Upper lobe of right lung (tissue), 1 donor: Measurements from ENCODE around the gene ETFB. TPM values are rescaled to one million over a fixed set of nuclear protein-coding genes. Genes with fewer than 3 reads are reported as not detected.

Experiments
- ATAC-seq: fragments of 200-7000 bp; cut with Tn5 transposase; one replicate; pipeline ENCODE4 v1.9.1; 2020; ENCODE audit warnings: mild to moderate bottlenecking, moderate library complexity
- DNase-seq: peaks from one replicate; pipeline ENCODE4 v3.0.0-alpha.2; 2020
- H3K27ac ChIP-seq: fragments of 200-600 bp; one replicate; pipeline ENCODE4 v1.8.0; 2022
- H3K27me3 ChIP-seq: fragments of 200-600 bp; one replicate; pipeline ENCODE4 v1.8.0; 2022; ENCODE audit warnings: mild to moderate bottlenecking
- H3K36me3 ChIP-seq: fragments of 200-600 bp; one replicate; pipeline ENCODE4 v1.8.0; 2022
- H3K4me1 ChIP-seq: fragments of 200-600 bp; one replicate; pipeline ENCODE4 v1.8.0; 2022
- H3K4me3 ChIP-seq: fragments of 200-600 bp; one replicate; pipeline ENCODE4 v1.8.0; 2022; ENCODE audit warnings: mild to moderate bottlenecking
- H3K9me3 ChIP-seq: fragments of 200-600 bp; one replicate; pipeline ENCODE4 v1.8.0; 2022
- intact Hi-C: fragments of 100-400 bp; cut with DNase I; formaldehyde crosslinking; loops from one replicate; pipeline ENCODE4 v1.11.0; 2022
- total RNA-seq: library from RNA; stranded (reverse); fragmentation: NEBNext Ultra II Directional; extraction: Animal tissue kit (Norgen Biotek cat#: 25700); gene quantifications from one replicate; pipeline ENCODE4 v1.2.1, GENCODE V29; 2021
- TF ChIP-seq, protein P1 (sequence below): fragments of 200-600 bp; IDR thresholded peaks from one replicate; pipeline ENCODE4 v1.8.0; 2022; ENCODE audit warnings: antibody characterized with exemption
- donor health status: DM: no; HTN: yes; CAD: no; lungs with severe emphysema.

The ETFB gene
- total RNA-seq, 1 donor from 2014 or later: 54.5 TPM

DNA sequence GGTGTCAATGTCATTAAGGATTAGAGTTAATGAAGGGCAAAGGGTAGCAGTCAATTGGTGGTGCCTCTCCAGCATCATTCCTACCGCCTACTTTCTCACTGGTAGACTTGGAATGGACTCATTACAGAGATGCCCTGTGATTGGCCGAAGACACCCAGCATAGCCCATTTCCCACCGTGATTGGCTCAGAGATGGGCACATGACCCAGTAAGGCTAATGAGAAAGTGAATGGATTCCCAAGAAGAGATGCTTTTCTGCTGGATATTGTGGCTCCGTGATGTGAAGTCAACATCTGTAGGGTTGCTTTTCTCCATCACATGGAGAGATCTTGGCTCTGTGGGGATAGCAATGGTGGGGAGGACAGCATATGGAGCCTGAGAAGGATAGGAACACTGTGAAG, 35.8 kb downstream of the ETFB start:
- H3K9me3 ChIP-seq: no peaks in the 10 kb centered on the region
- intact Hi-C loops: no loop called here
- H3K4me3 ChIP-seq: no peak overlapping the region
- DNase-seq (no peak), ATAC-seq (no peak)
- TF ChIP-seq, protein P1, sequence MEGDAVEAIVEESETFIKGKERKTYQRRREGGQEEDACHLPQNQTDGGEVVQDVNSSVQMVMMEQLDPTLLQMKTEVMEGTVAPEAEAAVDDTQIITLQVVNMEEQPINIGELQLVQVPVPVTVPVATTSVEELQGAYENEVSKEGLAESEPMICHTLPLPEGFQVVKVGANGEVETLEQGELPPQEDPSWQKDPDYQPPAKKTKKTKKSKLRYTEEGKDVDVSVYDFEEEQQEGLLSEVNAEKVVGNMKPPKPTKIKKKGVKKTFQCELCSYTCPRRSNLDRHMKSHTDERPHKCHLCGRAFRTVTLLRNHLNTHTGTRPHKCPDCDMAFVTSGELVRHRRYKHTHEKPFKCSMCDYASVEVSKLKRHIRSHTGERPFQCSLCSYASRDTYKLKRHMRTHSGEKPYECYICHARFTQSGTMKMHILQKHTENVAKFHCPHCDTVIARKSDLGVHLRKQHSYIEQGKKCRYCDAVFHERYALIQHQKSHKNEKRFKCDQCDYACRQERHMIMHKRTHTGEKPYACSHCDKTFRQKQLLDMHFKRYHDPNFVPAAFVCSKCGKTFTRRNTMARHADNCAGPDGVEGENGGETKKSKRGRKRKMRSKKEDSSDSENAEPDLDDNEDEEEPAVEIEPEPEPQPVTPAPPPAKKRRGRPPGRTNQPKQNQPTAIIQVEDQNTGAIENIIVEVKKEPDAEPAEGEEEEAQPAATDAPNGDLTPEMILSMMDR: no peak
- H3K27me3 ChIP-seq: peaks cover 44% of the 10 kb centered on the region
- no peak overlapping the region for H3K27ac ChIP-seq
- H3K36me3 ChIP-seq: no peaks in the 10 kb centered on the region
- H3K4me1 ChIP-seq: peaks cover 6% of the 10 kb centered on the region

DNA sequence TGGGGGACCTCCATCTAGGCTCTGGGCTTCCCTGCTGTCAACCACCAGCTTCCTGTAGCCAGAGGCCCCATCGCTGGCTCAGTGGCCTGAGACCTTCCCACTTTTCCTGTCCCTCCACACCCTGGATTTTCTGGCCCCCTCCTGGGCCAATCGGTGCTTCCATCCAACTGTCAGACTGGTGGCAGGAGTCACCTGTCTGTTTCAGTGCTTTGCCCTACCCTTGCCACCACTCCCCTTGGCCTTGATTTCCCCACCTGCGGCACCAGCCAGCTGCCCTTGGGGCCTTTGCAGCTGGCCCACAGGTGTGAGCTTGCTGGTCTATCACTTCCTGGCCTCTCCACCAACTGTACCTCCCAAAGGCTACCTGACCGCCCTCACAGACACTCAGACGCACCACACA, 36.8 kb downstream of the ETFB start:
- DNase-seq (no peak), ATAC-seq (no peak)
- TF ChIP-seq, protein P1: no peak
- no peaks in the 10 kb centered on the region for H3K9me3 ChIP-seq
- no peak overlapping the region for H3K27ac ChIP-seq
- H3K4me1 ChIP-seq: peaks cover 6% of the 10 kb centered on the region
- H3K4me3 ChIP-seq: no peak overlapping the region
- intact Hi-C loops: no loop called here
- no peaks in the 10 kb centered on the region for H3K36me3 ChIP-seq
- peaks cover 44% of the 10 kb centered on the region for H3K27me3 ChIP-seq

DNA sequence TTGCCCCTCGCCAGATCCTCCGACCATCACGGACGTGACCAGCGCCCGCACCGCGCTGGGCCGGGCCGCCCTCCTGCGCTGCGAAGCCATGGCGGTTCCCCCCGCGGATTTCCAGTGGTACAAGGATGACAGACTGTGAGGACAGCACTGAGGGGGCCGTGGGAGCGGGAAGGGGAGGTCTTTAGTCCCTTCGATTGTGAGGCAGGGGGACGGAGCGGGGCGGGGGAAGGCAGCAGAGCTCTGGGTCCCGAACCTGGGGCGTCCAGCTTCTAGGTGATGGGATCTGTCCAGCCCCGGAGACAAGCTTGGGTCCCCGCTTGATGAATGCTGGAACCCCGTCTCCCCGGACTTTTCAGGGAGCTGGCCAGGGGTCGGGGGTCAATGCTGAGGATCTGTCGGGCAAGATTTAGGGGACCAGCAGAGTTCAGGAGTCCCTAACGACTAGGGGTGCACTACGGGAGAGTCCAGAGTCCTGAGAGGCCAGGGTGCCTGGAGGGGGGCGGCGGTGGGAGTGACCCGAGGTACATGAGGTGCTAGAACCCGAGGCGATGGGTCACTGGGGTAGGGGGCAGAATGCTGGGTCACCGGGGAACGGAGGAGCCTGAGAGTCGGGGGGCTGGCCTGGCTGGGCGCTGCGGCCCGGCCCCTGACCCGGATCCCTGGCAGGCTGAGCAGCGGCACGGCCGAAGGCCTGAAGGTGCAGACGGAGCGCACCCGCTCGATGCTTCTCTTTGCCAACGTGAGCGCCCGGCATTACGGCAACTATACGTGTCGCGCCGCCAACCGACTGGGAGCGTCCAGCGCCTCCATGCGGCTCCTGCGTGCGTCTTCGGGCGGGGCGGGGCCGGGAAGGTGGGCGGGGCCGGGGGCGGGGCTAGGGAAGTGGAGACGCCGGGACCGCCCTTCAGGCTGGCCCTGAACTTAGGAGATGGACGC, 38.9 kb downstream of the ETFB start:
- Histone ChIP-seq H3K27ac (no peak overlapping the region), H3K36me3 (no peaks in the 10 kb centered on the region), H3K9me3 (no peaks in the 10 kb centered on the region), H3K27me3 (peaks cover 48% of the 10 kb centered on the region), H3K4me3 (no peak overlapping the region), H3K4me1 (peaks cover 6% of the 10 kb centered on the region)
- TF ChIP-seq, protein P1: peak; percentile 14
- intact Hi-C loops: no loop called here
- DNase-seq (peak; percentile 75), ATAC-seq (peak; percentile 80)

DNA sequence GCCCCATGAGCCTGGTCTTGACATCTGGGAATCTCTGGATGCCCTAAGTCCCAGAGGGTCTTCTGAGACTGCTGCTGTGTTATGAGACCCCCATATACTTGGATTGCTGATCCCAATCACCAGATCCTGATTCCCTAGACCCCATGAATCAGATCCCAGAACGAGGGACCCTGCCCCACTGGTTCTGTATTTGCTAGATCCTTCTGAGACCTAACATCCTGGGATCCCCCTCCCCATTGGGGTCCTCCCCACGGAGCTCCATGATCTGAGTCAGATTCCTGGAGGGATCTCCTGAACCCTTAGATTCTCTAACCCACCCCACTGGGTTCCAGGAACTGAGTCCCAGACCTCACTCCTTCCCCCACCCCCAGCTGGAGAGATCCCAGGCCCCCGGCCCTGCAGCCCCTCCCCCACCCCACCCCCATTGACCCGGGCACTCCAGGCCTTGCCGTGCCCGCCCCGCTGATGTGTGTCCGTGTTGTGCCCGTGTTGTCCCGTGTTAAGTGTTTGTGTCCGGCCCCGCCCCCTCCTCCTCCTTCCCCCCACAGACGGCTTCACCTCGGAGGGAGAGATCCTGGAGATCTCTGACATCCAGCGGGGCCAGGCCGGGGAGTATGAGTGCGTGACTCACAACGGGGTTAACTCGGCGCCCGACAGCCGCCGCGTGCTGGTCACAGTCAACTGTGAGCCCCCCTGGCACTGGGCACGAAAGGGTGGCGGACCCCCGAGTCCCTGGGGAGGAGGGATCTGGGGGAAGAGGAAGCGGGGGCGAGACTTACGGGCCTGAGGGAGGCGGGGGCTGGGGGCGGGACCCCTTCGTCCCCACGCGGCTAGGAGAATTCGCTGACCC, 39.7 kb downstream of the ETFB start:
- peaks cover 6% of the 10 kb centered on the region for H3K4me1 ChIP-seq
- no peak for ATAC-seq
- no peak overlapping the region for H3K4me3 ChIP-seq
- intact Hi-C loops: no loop called here
- peaks cover 52% of the 10 kb centered on the region for H3K27me3 ChIP-seq
- DNase-seq: peak; percentile 61
- H3K9me3 ChIP-seq: no peaks in the 10 kb centered on the region
- TF ChIP-seq, protein P1: no peak
- H3K36me3 ChIP-seq: no peaks in the 10 kb centered on the region
- no peak overlapping the region for H3K27ac ChIP-seq

DNA sequence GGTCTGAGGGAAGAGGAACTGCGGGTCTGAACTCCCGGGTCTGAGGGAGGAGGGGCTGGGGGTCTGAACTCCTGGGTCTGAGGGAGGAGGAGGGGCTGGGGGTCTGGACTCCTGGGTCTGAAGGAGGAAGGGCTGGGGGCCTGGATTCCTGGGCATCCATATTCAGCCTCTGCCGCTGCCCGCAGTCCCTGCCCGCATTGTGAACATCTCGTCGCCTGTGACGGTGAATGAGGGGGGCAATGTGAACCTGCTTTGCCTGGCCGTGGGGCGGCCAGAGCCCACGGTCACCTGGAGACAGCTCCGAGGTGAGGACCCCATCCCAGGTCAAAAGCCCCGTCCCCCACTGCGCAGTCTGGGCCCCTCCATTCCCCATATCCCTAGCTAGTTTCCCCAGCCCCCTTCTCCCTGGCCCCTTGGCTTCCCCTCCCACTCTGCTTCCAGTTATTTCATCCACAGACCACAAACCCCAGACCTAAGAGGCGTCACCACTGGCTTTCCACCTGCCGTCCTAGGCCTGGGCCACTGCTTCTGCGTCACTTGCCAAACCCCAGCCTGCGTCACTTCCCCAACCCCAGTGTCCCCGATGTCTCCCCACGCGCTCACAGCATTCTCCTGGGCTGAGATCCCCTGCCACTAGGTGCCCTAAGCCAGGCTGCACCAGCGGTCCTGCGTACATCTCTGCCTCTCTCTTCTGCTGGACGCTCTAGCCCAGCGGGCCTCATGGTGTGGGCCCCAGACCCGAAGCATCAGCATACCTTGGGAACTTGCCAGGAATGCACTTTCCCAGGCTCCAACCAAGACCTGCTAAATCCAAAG, 40.8 kb downstream of the ETFB start:
- H3K4me1 ChIP-seq: peaks cover 6% of the 10 kb centered on the region
- H3K4me3 ChIP-seq: no peak overlapping the region
- H3K27ac ChIP-seq: no peak overlapping the region
- H3K27me3 ChIP-seq: peaks cover 51% of the 10 kb centered on the region
- TF ChIP-seq, protein P1: no peak
- ATAC-seq (no peak), DNase-seq (peak; percentile 55)
- no peaks in the 10 kb centered on the region for H3K36me3 ChIP-seq
- intact Hi-C loops: no loop called here
- no peaks in the 10 kb centered on the region for H3K9me3 ChIP-seq
